Esophagus (tissue), 2 donors: ENCODE measurements around the gene INPP4A. TPM values are rescaled to one million over a fixed set of nuclear protein-coding genes. Genes with fewer than 3 reads are reported as not detected.
A peak's percentile ranks its signal among the peaks of the same experiment; 100 is the strongest.

Experiments used
- H3K27ac ChIP-seq, 2 donors: one replicate each; pipeline ENCODE4 v1.5.1; 2013; ENCODE audit warnings: low read depth in 2 of 2, mild to moderate bottlenecking in 2 of 2, inconsistent platforms in 1 of 2, low read length in 1 of 2, moderate library complexity in 1 of 2
- H3K27me3 ChIP-seq, 2 donors: one replicate each; pipeline ENCODE4 v1.6.1; 2013; ENCODE audit warnings: low read length in 2 of 2, control low read depth in 1 of 2, mild to moderate bottlenecking in 1 of 2; ENCODE audit not compliant: insufficient read depth in 2 of 2, control insufficient read depth in 1 of 2
- H3K36me3 ChIP-seq, 2 donors: one replicate each; pipeline ENCODE4 v1.6.1; 2013; ENCODE audit warnings: low read length in 1 of 2; ENCODE audit not compliant: control insufficient read depth in 2 of 2, insufficient read depth in 2 of 2
- H3K4me1 ChIP-seq, 2 donors: one replicate each; pipeline ENCODE4 v1.6.1; 2013; ENCODE audit warnings: low read length in 1 of 2; ENCODE audit not compliant: control insufficient read depth in 2 of 2, insufficient read depth in 2 of 2
- H3K4me3 ChIP-seq, 2 donors: one replicate each; pipeline ENCODE4 v1.5.1; 2013; ENCODE audit warnings: low read length in 2 of 2, mild to moderate bottlenecking in 2 of 2, low read depth in 1 of 2, moderate library complexity in 1 of 2
- H3K9me3 ChIP-seq, 2 donors: one replicate each; pipeline ENCODE4 v1.6.1; 2013; ENCODE audit warnings: mild to moderate bottlenecking in 2 of 2, low read depth in 1 of 2, low read length in 1 of 2, moderate library complexity in 1 of 2; ENCODE audit not compliant: control insufficient read depth in 2 of 2, insufficient read depth in 1 of 2
- WGBS, 2 donors: extraction: QIAGEN DNeasy Blood & Tissue Kit; methylation state at CpG; one replicate each; pipeline ENCODE4 v1.1.7; 2013; 5-methylcytosine and 5-hydroxymethylcytosine counted together
- polyA plus RNA-seq, 2 donors: library from polyadenylated mRNA; stranded (reverse); fragments of 200-250 nt; gene quantifications; one replicate each; pipeline ENCODE4 v1.2.3, GENCODE V29; 2013
- donor health status: healthy with polysubstance abuse.
- donor health status: Bipolar disorder and iron deficiency.

The INPP4A gene
- polyA plus RNA-seq, 2 donors, result 3.4 to 3.8 TPM

DNA sequence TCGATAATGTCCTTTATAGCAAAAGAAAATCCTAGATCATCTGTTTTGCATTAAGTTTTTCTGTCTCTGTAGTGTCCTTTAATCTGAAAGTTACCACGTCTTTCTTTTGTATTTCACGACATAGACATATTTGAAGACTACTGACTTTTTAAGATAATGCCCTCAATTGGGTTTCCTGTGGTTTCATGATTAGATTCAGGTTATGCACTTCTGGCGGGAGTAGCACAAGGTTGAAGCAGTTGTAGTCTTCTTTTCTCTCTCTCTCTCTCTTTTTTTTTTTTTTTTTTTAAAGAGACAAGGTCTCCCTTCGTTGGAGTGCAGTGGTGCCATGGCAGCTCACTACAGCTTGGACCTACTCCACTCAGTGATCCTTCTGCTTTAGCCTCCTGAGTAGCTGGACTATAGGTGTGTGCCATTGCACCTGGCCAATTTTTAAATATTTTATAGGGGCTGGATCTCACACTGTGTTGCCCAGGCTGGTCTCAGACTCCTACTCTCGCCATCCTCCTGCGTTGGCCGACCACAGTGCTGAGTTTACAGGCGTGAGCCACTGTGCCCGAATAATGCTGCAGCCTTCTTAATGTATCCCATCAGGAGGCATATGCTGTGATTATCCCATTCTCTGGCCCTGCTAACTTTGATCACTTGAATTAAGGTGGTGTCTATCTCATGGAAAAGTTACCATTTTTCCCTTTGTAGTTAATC, 3.9 kb downstream of the INPP4A start:
- WGBS, 2 donors, result 75 to 87% methylated on average over 10 of the region's 10 CpGs
- H3K4me1 ChIP-seq, result peaks cover 4 to 17% of the 10 kb centered on the region in 2 donors

GRCh38 chr2:98452396-98453027, 7.9 kb downstream of the INPP4A start:
- Histone ChIP-seq H3K4me1 (peaks cover 7 to 13% of the 10 kb centered on the region in 2 donors), H3K36me3 (no peaks in the 10 kb centered on the region), H3K27me3 (no peaks in the 10 kb centered on the region), H3K4me3 (no peak overlapping the region), H3K9me3 (no peaks in the 10 kb centered on the region), H3K27ac (no peak overlapping the region)
- 92 to 97% methylated on average over 7 of the region's 7 CpGs for WGBS, 2 donors

More for the DNA sequence above, 3.9 kb downstream of the INPP4A start:
- H3K9me3 ChIP-seq, result no peaks in the 10 kb centered on the region
- no peak overlapping the region for H3K4me3 ChIP-seq
- no peak overlapping the region for H3K27ac ChIP-seq
- H3K36me3 ChIP-seq, result no peaks in the 10 kb centered on the region
- H3K27me3 ChIP-seq, result no peaks in the 10 kb centered on the region

DNA sequence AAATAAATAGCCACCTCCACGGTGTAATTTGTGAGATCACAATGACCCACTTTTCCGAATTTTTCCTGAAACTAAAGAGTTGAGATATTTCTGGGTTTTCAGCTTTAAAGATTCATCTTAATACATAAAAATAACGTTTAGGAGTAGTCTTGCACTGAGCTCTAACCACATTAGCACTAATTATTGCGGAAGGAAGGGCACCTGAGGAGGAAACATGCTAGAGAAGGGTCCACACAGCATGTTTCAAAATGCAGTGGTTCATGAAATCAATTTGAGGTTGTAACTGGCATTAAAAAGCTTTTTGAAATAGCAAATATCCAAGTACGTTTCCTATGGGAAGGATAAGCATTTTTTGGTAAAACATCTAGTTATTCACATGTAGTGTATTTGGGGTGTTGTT, 8.4 kb downstream of the INPP4A start:
- H3K4me1 ChIP-seq, result peaks cover 7 to 13% of the 10 kb centered on the region in 2 donors
- H3K4me3 ChIP-seq, result no peak overlapping the region
- no peaks in the 10 kb centered on the region for H3K36me3 ChIP-seq
- 80 to 87% methylated on average over 5 of the region's 5 CpGs for WGBS, 2 donors
- H3K27ac ChIP-seq, result no peak overlapping the region
- H3K9me3 ChIP-seq, result no peaks in the 10 kb centered on the region
- no peaks in the 10 kb centered on the region for H3K27me3 ChIP-seq

GRCh38 chr2:98453531-98453930, 8.9 kb downstream of the INPP4A start:
- WGBS, 2 donors, result 93 to 96% methylated on average over 9 of the region's 9 CpGs
- H3K4me1 ChIP-seq, result peaks cover 7 to 14% of the 10 kb centered on the region in 2 donors
- H3K27ac ChIP-seq, result no peak overlapping the region
- H3K27me3 ChIP-seq, result no peaks in the 10 kb centered on the region
- no peak overlapping the region for H3K4me3 ChIP-seq
- no peaks in the 10 kb centered on the region for H3K36me3 ChIP-seq
- H3K9me3 ChIP-seq, result no peaks in the 10 kb centered on the region

- Histone ChIP-seq H3K4me1 (peaks cover 7 to 19% of the 10 kb centered on the region in 2 donors), H3K4me3 (no peak overlapping the region), H3K27ac (no peak overlapping the region), H3K36me3 (no peaks in the 10 kb centered on the region), H3K27me3 (no peaks in the 10 kb centered on the region), H3K9me3 (no peaks in the 10 kb centered on the region)
- WGBS, 2 donors, result 76 to 84% methylated on average over 2 of the region's 2 CpGs
Measured at GRCh38 chr2:98454073-98454472, 9.4 kb downstream of the INPP4A start.

DNA sequence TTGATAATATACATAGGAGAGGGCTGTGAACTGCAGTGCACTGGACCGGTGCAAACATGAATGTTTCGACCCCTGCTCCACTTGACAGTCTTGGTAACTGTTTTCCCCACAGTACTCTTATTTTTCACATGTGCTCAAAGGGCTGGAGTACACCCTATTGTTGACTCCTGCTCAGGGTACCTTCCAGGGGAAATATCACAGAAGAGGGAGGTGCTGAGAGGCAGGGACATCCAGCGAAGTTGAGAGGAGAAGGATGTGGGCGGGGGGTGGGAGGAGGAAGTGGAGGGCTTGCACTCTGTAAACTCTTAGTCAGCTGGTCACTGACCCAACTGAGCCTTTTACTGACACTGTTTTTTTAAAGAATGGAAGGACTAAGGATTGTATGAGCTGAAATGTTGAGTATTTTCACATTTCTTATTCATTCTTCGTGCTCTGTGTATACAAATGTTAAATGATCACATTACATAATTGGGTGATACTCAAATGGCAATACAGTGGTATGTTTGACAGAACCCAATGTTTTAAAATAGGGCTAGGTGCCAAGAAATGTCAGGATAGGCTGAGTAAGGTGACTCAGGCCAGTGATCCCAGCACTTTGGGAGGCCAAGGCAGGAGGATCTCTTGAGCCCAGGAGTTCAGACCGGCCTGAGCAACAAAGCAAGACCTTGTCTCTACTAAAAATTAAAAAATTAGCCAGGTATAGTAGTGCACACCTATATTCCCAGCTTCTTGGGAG, 10.0 kb downstream of the INPP4A start:
- WGBS, 2 donors, result 67 to 71% methylated on average over 6 of the region's 6 CpGs
- Histone ChIP-seq H3K27me3 (no peaks in the 10 kb centered on the region), H3K27ac (no peak overlapping the region), H3K4me1 (peaks cover 11 to 25% of the 10 kb centered on the region in 2 donors), H3K9me3 (no peaks in the 10 kb centered on the region), H3K4me3 (no peak overlapping the region), H3K36me3 (no peaks in the 10 kb centered on the region)

DNA sequence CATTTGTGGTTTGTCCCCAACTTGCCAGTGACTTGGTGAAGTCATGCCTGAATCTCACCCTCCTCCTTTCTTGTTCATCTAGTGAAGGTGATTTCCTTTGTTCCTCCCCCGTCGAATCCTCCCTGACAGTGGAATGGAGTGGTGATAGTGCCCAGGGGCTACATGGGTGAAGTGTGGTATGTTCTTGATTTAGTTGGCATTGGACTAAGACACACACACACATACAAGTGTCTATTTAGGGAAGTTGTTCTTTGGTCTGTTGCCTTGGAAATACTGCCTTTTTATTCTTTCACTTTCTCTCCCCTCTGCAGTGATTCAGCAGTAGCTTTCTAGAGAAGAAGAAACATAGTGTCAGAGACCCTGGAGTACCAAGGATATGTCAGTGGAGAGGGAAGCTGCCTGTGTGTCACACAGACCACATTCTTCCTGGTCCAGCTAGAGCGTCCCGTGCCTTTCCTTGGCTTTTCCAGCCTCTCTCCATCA, 10.9 kb downstream of the INPP4A start:
- H3K36me3 ChIP-seq, result no peaks in the 10 kb centered on the region
- no peak overlapping the region for H3K27ac ChIP-seq
- H3K4me3 ChIP-seq, result no peak overlapping the region
- no peaks in the 10 kb centered on the region for H3K27me3 ChIP-seq
- 62 to 63% methylated on average over 4 of the region's 4 CpGs for WGBS, 2 donors
- peaks cover 11 to 26% of the 10 kb centered on the region in 2 donors for H3K4me1 ChIP-seq
- no peaks in the 10 kb centered on the region for H3K9me3 ChIP-seq

GRCh38 chr2:98457045-98457696, 12.5 kb downstream of the INPP4A start:
- Histone ChIP-seq H3K27me3 (no peaks in the 10 kb centered on the region), H3K4me3 (no peak overlapping the region), H3K9me3 (no peaks in the 10 kb centered on the region), H3K36me3 (no peaks in the 10 kb centered on the region), H3K4me1 (peaks cover 7 to 25% of the 10 kb centered on the region in 2 donors), H3K27ac (peak overlapping the region in 1 of 2 donors; percentile 33)
- WGBS, 2 donors, result 67 to 74% methylated on average over 4 of the region's 4 CpGs

DNA sequence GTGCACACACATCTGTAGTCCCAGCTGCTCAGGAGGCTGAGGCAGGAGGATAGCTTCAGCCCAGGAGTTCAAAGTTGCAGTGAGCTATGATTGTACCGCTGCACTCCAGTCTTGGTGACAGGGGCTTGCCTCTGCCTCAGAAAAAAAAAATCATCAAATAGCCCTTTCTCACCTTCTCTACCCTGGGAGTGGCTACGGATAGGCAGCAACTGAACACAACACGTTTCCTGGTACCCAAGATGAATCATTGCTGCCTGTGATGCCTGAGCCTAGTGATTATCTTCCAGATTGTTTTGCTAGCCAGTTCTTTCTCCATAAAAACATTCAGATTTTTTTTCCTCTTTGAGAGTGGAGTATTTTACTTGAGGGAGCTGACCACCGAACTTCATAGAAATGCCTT, 13.5 kb downstream of the INPP4A start:
- no peaks in the 10 kb centered on the region for H3K36me3 ChIP-seq
- H3K9me3 ChIP-seq, result no peaks in the 10 kb centered on the region
- no peak overlapping the region for H3K27ac ChIP-seq
- WGBS, 2 donors, result 59 to 66% methylated on average over 4 of the region's 4 CpGs
- no peaks in the 10 kb centered on the region for H3K27me3 ChIP-seq
- peaks cover 7 to 27% of the 10 kb centered on the region in 2 donors for H3K4me1 ChIP-seq
- no peak overlapping the region for H3K4me3 ChIP-seq
